B cell (primary cell): ENCODE results near the gene PLEKHG2. TPM values are rescaled to one million over a fixed set of nuclear protein-coding genes. Genes with fewer than 3 reads are reported as not detected.

ENCODE experiments used
- polyA plus RNA-seq: library from polyadenylated mRNA; depleted of rRNA; stranded (reverse); fragments of >200 nt; gene quantifications from 2 replicates; pipeline ENCODE4 v1.2.3, GENCODE V29; 2012
- small RNA-seq: library from RNA; depleted of rRNA; stranded (forward); fragments of <200 nt; gene quantifications from one replicate; pipeline ENCODE3, GENCODE V24; 2012; ENCODE audit warnings: low replicate concordance, low read depth; ENCODE audit not compliant: insufficient read length
- total RNA-seq, 2 donors: library from RNA; stranded (reverse); fragments of 120-200 nt in 1 of 2; gene quantifications; 1 replicate in 1 of 2; 2 replicates in 1 of 2; pipeline versions ENCODE4 v1.2.3 to v1.2.4, GENCODE V29; 2013 to 2022

Gene PLEKHG2
- total and polyA plus RNA-seq, 2 donors (not counting 1 experiment from before 2014, with no cell fraction given), result 27.0 to 167 TPM

Small RNAs within 50 kb of the gene (small RNA-seq; reads per million reads assigned to genes)
- gene MIR4530 (not detected), gene RN7SL566P (not detected)

Other genes with a start within 250 kb of the PLEKHG2 start
- not detected in 2 replicates for gene NCCRP1, start 215.7 kb upstream of the PLEKHG2 start, total RNA-seq
- gene NCCRP1, start 215.7 kb upstream of the PLEKHG2 start, polyA plus RNA-seq, result 0.04 and 0.10 TPM in 2 replicates
- not detected in 2 replicates for gene SYCN, start 208.4 kb upstream of the PLEKHG2 start, total RNA-seq
- not detected in 2 replicates for gene SYCN, start 208.4 kb upstream of the PLEKHG2 start, polyA plus RNA-seq
- gene IFNL3, start 167.7 kb upstream of the PLEKHG2 start, total RNA-seq, result not detected in 2 replicates
- not detected in 2 replicates for gene IFNL3, start 167.7 kb upstream of the PLEKHG2 start, polyA plus RNA-seq
- not detected in 2 replicates for gene IFNL4, start 163.8 kb upstream of the PLEKHG2 start, total RNA-seq
- not detected in 2 replicates for gene IFNL4, start 163.8 kb upstream of the PLEKHG2 start, polyA plus RNA-seq
- not detected in 2 replicates for gene IFNL2, start 144.3 kb upstream of the PLEKHG2 start, total RNA-seq
- gene IFNL2, start 144.3 kb upstream of the PLEKHG2 start, polyA plus RNA-seq, result not detected in 2 replicates
- gene IFNL1, start 116.3 kb upstream of the PLEKHG2 start, total RNA-seq, result not detected in 2 replicates
- gene IFNL1, start 116.3 kb upstream of the PLEKHG2 start, polyA plus RNA-seq, result not detected in 2 replicates
- 1.0 and 1.7 TPM in 2 replicates for gene LRFN1, start 91.8 kb upstream of the PLEKHG2 start, total RNA-seq
- gene LRFN1, start 91.8 kb upstream of the PLEKHG2 start, polyA plus RNA-seq, result 1.8 and 2.9 TPM in 2 replicates
- 169 and 176 TPM in 2 replicates for gene GMFG, start 76.6 kb upstream of the PLEKHG2 start, total RNA-seq
- 161 and 174 TPM in 2 replicates for gene GMFG, start 76.6 kb upstream of the PLEKHG2 start, polyA plus RNA-seq
- gene SAMD4B, start 70.2 kb upstream of the PLEKHG2 start, total RNA-seq, result 90.0 and 96.1 TPM in 2 replicates
- gene SAMD4B, start 70.2 kb upstream of the PLEKHG2 start, polyA plus RNA-seq, result 62.9 and 87.3 TPM in 2 replicates
- 54.6 and 59.9 TPM in 2 replicates for gene PAF1, start 21.6 kb upstream of the PLEKHG2 start, total RNA-seq
- gene PAF1, start 21.6 kb upstream of the PLEKHG2 start, polyA plus RNA-seq, result 387 and 819 TPM in 2 replicates
- 47.5 and 53.0 TPM in 2 replicates for gene MED29, start 21.3 kb upstream of the PLEKHG2 start, total RNA-seq
- 33.0 and 36.3 TPM in 2 replicates for gene MED29, start 21.3 kb upstream of the PLEKHG2 start, polyA plus RNA-seq
- 252 and 260 TPM in 2 replicates for gene ZFP36, start 5.8 kb upstream of the PLEKHG2 start, total RNA-seq
- 1,123 and 1,633 TPM in 2 replicates for gene ZFP36, start 5.8 kb upstream of the PLEKHG2 start, polyA plus RNA-seq
- 3,766 and 3,910 TPM in 2 replicates for gene RPS16, start 23.3 kb downstream of the PLEKHG2 start, total RNA-seq
- gene RPS16, start 23.3 kb downstream of the PLEKHG2 start, polyA plus RNA-seq, result 5,199 and 6,448 TPM in 2 replicates
- 195 and 203 TPM in 2 replicates for gene SUPT5H, start 32.9 kb downstream of the PLEKHG2 start, total RNA-seq
- 119 and 197 TPM in 2 replicates for gene SUPT5H, start 32.9 kb downstream of the PLEKHG2 start, polyA plus RNA-seq
- 52.3 and 55.3 TPM in 2 replicates for gene TIMM50, start 68.2 kb downstream of the PLEKHG2 start, total RNA-seq
- 25.7 and 27.9 TPM in 2 replicates for gene TIMM50, start 68.2 kb downstream of the PLEKHG2 start, polyA plus RNA-seq
- gene DLL3, start 86.3 kb downstream of the PLEKHG2 start, total RNA-seq, result 0.41 and 1.1 TPM in 2 replicates
- gene DLL3, start 86.3 kb downstream of the PLEKHG2 start, polyA plus RNA-seq, result 0.30 and 0.46 TPM in 2 replicates
- gene SELENOV, start 102.5 kb downstream of the PLEKHG2 start, total RNA-seq, result not detected in 2 replicates
- not detected in 2 replicates for gene SELENOV, start 102.5 kb downstream of the PLEKHG2 start, polyA plus RNA-seq
- 6.0 and 7.6 TPM in 2 replicates for gene EID2B, start 120.2 kb downstream of the PLEKHG2 start, total RNA-seq
- gene EID2B, start 120.2 kb downstream of the PLEKHG2 start, polyA plus RNA-seq, result 2.1 and 3.0 TPM in 2 replicates
- 13.8 and 14.1 TPM in 2 replicates for gene EID2, start 127.5 kb downstream of the PLEKHG2 start, total RNA-seq
- 5.2 and 6.2 TPM in 2 replicates for gene EID2, start 127.5 kb downstream of the PLEKHG2 start, polyA plus RNA-seq
- gene LGALS13, start 189.9 kb downstream of the PLEKHG2 start, total RNA-seq, result not detected in 2 replicates
- gene LGALS13, start 189.9 kb downstream of the PLEKHG2 start, polyA plus RNA-seq, result not detected in 2 replicates
- gene LGALS16, start 243.2 kb downstream of the PLEKHG2 start, total RNA-seq, result not detected in 2 replicates
- not detected in 2 replicates for gene LGALS16, start 243.2 kb downstream of the PLEKHG2 start, polyA plus RNA-seq